ENCODE results near the gene CTSW. TPM values are rescaled to one million over a fixed set of nuclear protein-coding genes. Genes with fewer than 3 reads are reported as not detected.

CTSW gene
- total and polyA plus RNA-seq, 5 experiments from 2014 or later = 52.1 to 495 (median 255) TPM

- Mint-ChIP-seq H3K36me3 (peaks cover 0 to 49% (median 2%) of the 10 kb centered on the region in 3 donors), H3K27me3 (no peaks in the 10 kb centered on the region), H3K4me1 (peaks cover 24 to 38% (median 35%) of the 10 kb centered on the region in 4 donors), H3K9me3 (no peaks in the 10 kb centered on the region), H3K4me3 (peak overlapping the region in 4 of 10 donors; percentile 25 to 55 (median 43)), H3K27ac (peak overlapping the region in 6 of 10 donors; percentile 3 to 76 (median 28))
- DNase-seq = peak in 1 of 10 donors; percentile 17
- POLR2A ChIA-PET = interaction anchor here (7.6 to 12.6 kb wide), 2 partner anchors 8 to 23 kb away, joined by 187 to 405 read pairs; partner anchors contain the start of genes CCDC85B, CTSW, EFEMP2 and FIBP
- ATAC-seq = no peak
These were observed 16.4 kb upstream of the CTSW start for GRCh38 chr11:65862941-65863888.

GRCh38 chr11:65863889-65864705, 15.5 kb upstream of the CTSW start:
- peaks cover 19 to 38% (median 27%) of the 10 kb centered on the region in 4 donors for H3K4me1 Mint-ChIP-seq
- ATAC-seq (no peak), DNase-seq (no peak)
- peaks cover 0 to 49% (median 2%) of the 10 kb centered on the region in 3 donors for H3K36me3 Mint-ChIP-seq
- no peaks in the 10 kb centered on the region for H3K9me3 Mint-ChIP-seq
- H3K27ac Mint-ChIP-seq = peak overlapping the region in 2 of 10 donors; percentile 57 to 67
- H3K4me3 Mint-ChIP-seq = no peak overlapping the region
- POLR2A ChIA-PET = interaction anchor here (1.4 to 12.6 kb wide), 3 partner anchors 7 to 367 kb away, joined by 4 to 405 read pairs (median 187); partner anchors contain the start of genes CCDC85B, CTSW, EFEMP2 and FIBP
- no peaks in the 10 kb centered on the region for H3K27me3 Mint-ChIP-seq

DNA sequence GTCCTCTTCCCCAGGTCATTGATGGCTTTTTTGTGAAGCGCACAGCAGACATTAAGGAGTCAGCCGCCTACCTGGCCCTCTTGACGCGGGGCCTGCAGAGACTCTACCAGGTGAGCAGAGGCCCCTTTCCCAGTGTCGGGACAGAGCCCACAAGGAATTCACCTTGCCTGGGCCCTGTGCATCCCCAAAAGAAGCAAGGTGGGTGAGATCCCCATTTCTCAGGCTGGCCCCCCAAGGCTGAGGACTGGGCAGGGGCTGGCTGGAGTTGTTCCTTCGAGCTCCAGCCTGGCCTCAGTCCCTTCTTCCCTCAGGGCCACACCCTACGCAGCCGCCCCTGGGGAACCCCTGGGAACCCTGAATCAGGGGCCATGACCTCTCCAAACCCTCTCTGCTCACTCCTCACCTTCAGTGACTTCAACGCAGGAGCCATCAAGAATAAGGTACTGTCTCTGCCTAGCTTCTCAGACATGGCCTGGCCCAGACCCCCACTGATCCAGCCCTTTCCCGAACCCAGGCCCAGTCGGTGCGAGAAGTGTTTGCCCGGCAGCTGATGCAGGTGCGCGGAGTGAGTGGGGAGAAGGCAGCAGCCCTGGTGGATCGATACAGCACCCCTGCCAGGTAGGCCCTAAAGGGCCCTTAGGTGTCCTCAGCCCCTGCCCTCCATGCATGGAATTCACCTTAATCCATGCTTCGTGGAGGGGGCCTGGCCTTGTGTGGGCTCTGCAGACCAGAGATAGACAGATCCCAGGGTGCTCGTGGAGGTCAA, 14.7 kb upstream of the CTSW start:
- Mint-ChIP-seq H3K27ac (peak overlapping the region in 1 of 10 donors; percentile 81), H3K9me3 (no peaks in the 10 kb centered on the region), H3K27me3 (no peaks in the 10 kb centered on the region), H3K4me1 (peaks cover 18 to 40% (median 28%) of the 10 kb centered on the region in 4 donors), H3K4me3 (no peak overlapping the region), H3K36me3 (peaks cover 0 to 49% (median 2%) of the 10 kb centered on the region in 3 donors)
- DNase-seq (no peak), ATAC-seq (no peak)
- POLR2A ChIA-PET = interaction anchor here (1.4 to 12.6 kb wide), 2 partner anchors 21 to 367 kb away, joined by 4 to 405 read pairs; partner anchors contain the start of genes CCDC85B, CTSW and FIBP

DNA sequence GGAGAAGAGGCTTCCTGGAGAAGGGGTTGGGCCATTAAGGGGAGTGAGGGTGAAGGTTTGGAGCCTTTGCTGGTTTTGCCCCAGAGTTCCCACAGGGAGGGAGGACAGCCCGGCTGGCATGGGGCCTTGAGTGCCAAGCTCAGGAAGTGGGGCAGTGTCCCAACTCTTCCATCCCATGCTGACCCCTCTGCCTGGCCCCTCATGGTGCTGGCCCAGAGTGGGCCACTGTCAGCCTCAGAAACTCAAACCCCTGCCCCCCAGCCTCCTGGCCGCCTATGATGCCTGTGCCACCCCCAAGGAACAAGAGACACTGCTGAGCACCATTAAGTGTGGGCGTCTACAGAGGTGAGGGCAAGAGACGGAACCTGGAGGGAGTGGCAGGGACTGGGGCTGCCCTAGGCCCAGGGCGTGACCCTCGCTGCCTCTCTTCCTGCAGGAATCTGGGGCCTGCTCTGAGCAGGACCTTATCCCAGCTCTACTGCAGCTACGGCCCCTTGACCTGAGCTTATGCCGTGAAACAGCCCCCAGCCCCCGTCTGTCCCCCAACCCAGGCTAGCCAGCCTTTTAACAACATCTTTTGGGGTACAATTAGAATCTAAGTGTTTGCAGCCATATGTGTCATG, 14.0 kb upstream of the CTSW start:
- Mint-ChIP-seq H3K36me3 (peaks cover 0 to 47% (median 2%) of the 10 kb centered on the region in 3 donors), H3K27ac (peak overlapping the region in 2 of 10 donors; percentile 51 to 81), H3K4me1 (peaks cover 17 to 46% (median 30%) of the 10 kb centered on the region in 4 donors), H3K27me3 (no peaks in the 10 kb centered on the region), H3K4me3 (no peak overlapping the region), H3K9me3 (no peaks in the 10 kb centered on the region)
- POLR2A ChIA-PET = interaction anchor here (1.2 to 12.6 kb wide), 4 partner anchors 8 to 368 kb away, joined by 3 to 405 read pairs (median 4); partner anchors contain the start of genes CCDC85B, CTSW and FIBP
- ATAC-seq = no peak
- DNase-seq = peak in 1 of 10 donors; percentile 14

DNA sequence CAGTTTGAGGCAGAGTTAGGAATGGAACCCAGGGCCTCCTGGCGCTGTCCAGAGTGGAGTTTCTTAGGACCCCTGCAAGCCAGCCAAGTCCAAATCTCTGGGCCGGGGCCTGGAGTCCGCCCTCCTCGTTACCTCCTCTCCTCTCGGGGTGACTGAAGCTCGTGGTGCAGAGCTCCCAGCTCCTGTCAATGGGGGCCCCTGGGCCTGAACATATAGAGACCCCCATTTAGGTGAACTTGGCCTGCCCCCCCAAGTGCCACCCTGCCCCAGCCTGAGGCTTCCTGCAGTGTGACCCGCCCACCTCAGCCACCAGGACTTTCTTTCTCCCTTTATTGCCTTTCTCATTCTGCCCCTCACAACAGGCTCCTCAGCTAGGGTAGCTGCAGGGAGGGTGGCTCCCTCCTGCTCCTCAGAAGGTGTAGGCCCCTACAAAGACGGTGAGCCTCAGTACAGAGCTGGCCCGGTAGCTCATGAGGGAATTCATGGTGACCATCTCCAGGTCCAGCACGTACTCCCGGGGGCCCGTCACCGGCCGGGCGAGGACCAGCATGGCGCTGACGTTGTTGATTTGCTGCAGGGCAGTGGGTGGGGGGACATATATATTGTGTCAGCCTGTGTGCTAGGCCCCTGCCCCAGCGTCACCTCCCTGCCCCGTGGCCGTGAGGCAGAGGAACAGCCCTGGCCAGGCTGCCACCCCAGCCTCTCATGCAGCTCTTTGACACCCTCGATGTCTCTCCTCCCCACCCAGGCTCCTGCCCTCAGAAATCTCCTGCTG, 12.9 kb upstream of the CTSW start:
- POLR2A ChIA-PET = interaction anchor here (1.2 to 12.6 kb wide), 4 partner anchors 6 to 19 kb away, joined by 3 to 405 read pairs (median 95); partner anchors contain the start of genes CCDC85B, CFL1, CTSW and FIBP
- no peak overlapping the region for H3K4me3 Mint-ChIP-seq

GRCh38 chr11:65867284-65868071, 12.2 kb upstream of the CTSW start:
- peak overlapping the region in 5 of 10 donors; percentile 14 to 77 (median 43) for H3K27ac Mint-ChIP-seq
- H3K4me3 Mint-ChIP-seq = no peak overlapping the region
- POLR2A ChIA-PET = interaction anchor here (0.5 to 15.0 kb wide), 5 partner anchors 7 to 129 kb away, joined by 4 to 405 read pairs (median 187); partner anchors contain the start of genes CCDC85B, CFL1, CTSW and FIBP
- no peaks in the 10 kb centered on the region for H3K27me3 Mint-ChIP-seq
- DNase-seq = peak in 4 of 10 donors; percentile 18 to 65 (median 32)
- H3K9me3 Mint-ChIP-seq = no peaks in the 10 kb centered on the region
- peak; percentile 40 to 44 for ATAC-seq
- H3K4me1 Mint-ChIP-seq = peaks cover 18 to 47% (median 34%) of the 10 kb centered on the region in 4 donors
- H3K36me3 Mint-ChIP-seq = peaks cover 0 to 44% (median 2%) of the 10 kb centered on the region in 3 donors

More for the DNA sequence above, 12.9 kb upstream of the CTSW start:
- H3K36me3 Mint-ChIP-seq = peaks cover 0 to 47% (median 2%) of the 10 kb centered on the region in 3 donors
- DNase-seq = no peak
- H3K27ac Mint-ChIP-seq = peak overlapping the region in 3 of 10 donors; percentile 36 to 77 (median 37)
- H3K27me3 Mint-ChIP-seq = no peaks in the 10 kb centered on the region
- H3K4me1 Mint-ChIP-seq = peaks cover 18 to 47% (median 33%) of the 10 kb centered on the region in 4 donors
- no peak for ATAC-seq
- H3K9me3 Mint-ChIP-seq = no peaks in the 10 kb centered on the region

- Mint-ChIP-seq H3K4me1 (peaks cover 18 to 46% (median 33%) of the 10 kb centered on the region in 4 donors), H3K27ac (peak overlapping the region in 3 of 10 donors; percentile 14 to 43 (median 33)), H3K36me3 (peaks cover 0 to 37% (median 2%) of the 10 kb centered on the region in 3 donors), H3K9me3 (no peaks in the 10 kb centered on the region), H3K27me3 (no peaks in the 10 kb centered on the region), H3K4me3 (no peak overlapping the region)
- DNase-seq (peak in 2 of 10 donors; percentile 38 to 61), ATAC-seq (peak; percentile 57 to 73)
- POLR2A ChIA-PET = interaction anchor here (0.5 to 15.0 kb wide), 4 partner anchors 8 to 129 kb away, joined by 4 to 209 read pairs (median 108); partner anchors contain the start of genes CCDC85B, CFL1, CTSW and FIBP
These were observed 11.5 kb upstream of the CTSW start for GRCh38 chr11:65868076-65868667.

DNA sequence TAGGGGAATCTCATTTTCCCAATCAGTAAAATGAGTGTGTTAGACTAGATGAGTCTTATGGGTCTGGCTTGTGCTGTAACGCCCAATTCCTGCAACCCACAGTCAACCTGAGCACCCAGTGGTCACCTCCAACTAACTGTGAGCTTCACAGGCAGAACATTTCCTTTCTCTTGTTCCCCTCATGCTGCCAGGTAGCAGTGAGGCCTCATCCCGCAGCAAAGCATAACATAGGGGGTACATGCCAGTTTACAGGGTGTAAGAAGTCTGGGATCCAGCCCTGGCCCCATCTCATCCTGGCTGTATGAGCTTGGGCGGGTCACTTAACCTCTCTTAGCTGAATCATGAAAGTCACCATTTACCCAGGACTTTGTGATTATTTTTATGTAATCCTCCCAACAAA, 10.7 kb upstream of the CTSW start:
- Mint-ChIP-seq H3K4me3 (no peak overlapping the region), H3K36me3 (peaks cover 0 to 30% (median 2%) of the 10 kb centered on the region in 3 donors), H3K27ac (peak overlapping the region in 3 of 10 donors; percentile 37 to 76 (median 56)), H3K9me3 (no peaks in the 10 kb centered on the region), H3K27me3 (no peaks in the 10 kb centered on the region), H3K4me1 (peaks cover 20 to 46% (median 36%) of the 10 kb centered on the region in 4 donors)
- DNase-seq (no peak), ATAC-seq (no peak)
- POLR2A ChIA-PET = interaction anchor here (4.5 to 15.0 kb wide), 3 partner anchors 9 to 21 kb away, joined by 29 to 209 read pairs (median 187); partner anchors contain the start of genes CCDC85B, CFL1, CTSW and FIBP

- H3K4me1 Mint-ChIP-seq = peaks cover 18 to 44% (median 36%) of the 10 kb centered on the region in 4 donors
These were observed 9.9 kb upstream of the CTSW start for GRCh38 chr11:65869643-65870306.

More at GRCh38 chr11:65869643-65870306, 9.9 kb upstream of the CTSW start:
- POLR2A ChIA-PET = interaction anchor here (0.5 to 15.0 kb wide), 4 partner anchors 9 to 105 kb away, joined by 3 to 209 read pairs (median 108); partner anchors contain the start of genes CCDC85B, CFL1, CTSW and FIBP
- DNase-seq (no peak), ATAC-seq (no peak)
- H3K36me3 Mint-ChIP-seq = peaks cover 0 to 23% (median 2%) of the 10 kb centered on the region in 3 donors
- peak overlapping the region in 1 of 10 donors; percentile 33 for H3K4me3 Mint-ChIP-seq
- no peaks in the 10 kb centered on the region for H3K27me3 Mint-ChIP-seq
- H3K27ac Mint-ChIP-seq = peak overlapping the region in 5 of 10 donors; percentile 56 to 86 (median 67)
- H3K9me3 Mint-ChIP-seq = no peaks in the 10 kb centered on the region

Measured in naive thymus-derived CD8-positive, alpha-beta T cell (primary cell).